ENCODE measurements around the gene OVCH2. TPM values are rescaled to one million over a fixed set of nuclear protein-coding genes. Genes with fewer than 3 reads are reported as not detected.
"Not testable (repeated sequence)": the region's sequence is repeated elsewhere in the genome, so short reads cannot be mapped to it uniquely, and the experiment has no call there.

Gene OVCH2
- total RNA-seq, 1 experiment from 2014 or later: 0.34 TPM

GRCh38 chr11:7665473-7666291, 40.6 kb downstream of the OVCH2 start:
- intact Hi-C loops (cut with micrococcal nuclease; ENCODE audit: unreplicated experiment): loop anchor here (1.0 to 5.0 kb wide), 3 partner anchors 94 to 223 kb away; partner anchors contain the start of gene PPFIBP2
- no peaks in the 10 kb centered on the region for H3K9me3 ChIP-seq

GRCh38 chr11:7664867-7665266, 41.4 kb downstream of the OVCH2 start:
- intact Hi-C loops (cut with micrococcal nuclease; ENCODE audit: unreplicated experiment): loop anchor here (1.0 to 5.0 kb wide), 3 partner anchors 94 to 223 kb away; partner anchors contain the start of gene PPFIBP2
- Mint-ChIP-seq H3K36me3 (ENCODE audit: insufficient read depth, unreplicated experiment) (peaks cover 64% of the 10 kb centered on the region), H3K4me1 (ENCODE audit: low read depth, unreplicated experiment) (peaks cover 12% of the 10 kb centered on the region), H3K27me3 (ENCODE audit: insufficient read depth, unreplicated experiment) (no peaks in the 10 kb centered on the region), H3K4me3 (ENCODE audit: unreplicated experiment) (no peak overlapping the region), H3K27ac (ENCODE audit: unreplicated experiment) (peak overlapping the region; percentile 57), H3K9me3 (ENCODE audit: unreplicated experiment) (no peaks in the 10 kb centered on the region)
- no peak for DNase-seq
- H3K4me3 ChIP-seq (ENCODE audit: low read depth, low read length): no peak overlapping the region
- peaks cover 4% of the 10 kb centered on the region for H3K36me3 ChIP-seq (ENCODE audit: control insufficient read depth, insufficient read depth, low read length)
- no peaks in the 10 kb centered on the region for H3K27me3 ChIP-seq (replicated peaks; ENCODE audit: control insufficient read depth, insufficient read depth, low read length)
- ChIA-PET CTCF (interaction anchor here (0.7 to 2.1 kb wide), 6 partner anchors 65 to 312 kb away, joined by 3 to 31 read pairs (median 13); partner anchors contain the start of gene PPFIBP2), POLR2A (no interaction called here)
- no TSS peak for BruUV-seq (replicated peaks)
- H3K9me3 ChIP-seq: no peaks in the 10 kb centered on the region
- no peaks in the 10 kb centered on the region for H3K4me1 ChIP-seq
- TF ChIP-seq CTCF (IDR thresholded peaks at IDR 0.05; ENCODE audit: insufficient read depth in 1 of 2, low read depth in 1 of 2, low read length in 1 of 2, severe bottlenecking in 1 of 2, unreplicated experiment in 1 of 2): no peak

More at GRCh38 chr11:7665473-7666291, 40.6 kb downstream of the OVCH2 start:
- Histone ChIP-seq H3K27me3 (replicated peaks; ENCODE audit: control insufficient read depth, insufficient read depth, low read length) (no peaks in the 10 kb centered on the region), H3K4me3 (ENCODE audit: low read depth, low read length) (no peak overlapping the region), H3K36me3 (ENCODE audit: control insufficient read depth, insufficient read depth, low read length) (peaks cover 4% of the 10 kb centered on the region), H3K4me1 (no peaks in the 10 kb centered on the region)
- H3K4me1 Mint-ChIP-seq (ENCODE audit: low read depth, unreplicated experiment): peaks cover 12% of the 10 kb centered on the region
- peak; percentile 92 to 94 for TF ChIP-seq CTCF (IDR thresholded peaks at IDR 0.05; ENCODE audit: insufficient read depth in 1 of 2, low read depth in 1 of 2, low read length in 1 of 2, severe bottlenecking in 1 of 2, unreplicated experiment in 1 of 2)
- H3K27ac Mint-ChIP-seq (ENCODE audit: unreplicated experiment): peak overlapping the region; percentile 11
- peaks cover 65% of the 10 kb centered on the region for H3K36me3 Mint-ChIP-seq (ENCODE audit: insufficient read depth, unreplicated experiment)
- no TSS peak for BruUV-seq (replicated peaks)
- no peaks in the 10 kb centered on the region for H3K27me3 Mint-ChIP-seq (ENCODE audit: insufficient read depth, unreplicated experiment)
- H3K9me3 Mint-ChIP-seq (ENCODE audit: unreplicated experiment): no peaks in the 10 kb centered on the region
- H3K4me3 Mint-ChIP-seq (ENCODE audit: unreplicated experiment): no peak overlapping the region
- ChIA-PET POLR2A (no interaction called here), CTCF (interaction anchor here (0.6 to 2.1 kb wide), 11 partner anchors 9 to 320 kb away, joined by 3 to 31 read pairs (median 5); partner anchors contain the start of gene PPFIBP2)
- peak; percentile 87 to 90 for DNase-seq

GRCh38 chr11:7663531-7663930, 42.7 kb downstream of the OVCH2 start:
- BruUV-seq (replicated peaks); H3K4me3 ChIP-seq (ENCODE audit: low read depth, low read length); intact Hi-C loops (cut with micrococcal nuclease; ENCODE audit: unreplicated experiment): not testable (repeated sequence)

More at GRCh38 chr11:7663531-7663930, 42.7 kb downstream of the OVCH2 start:
- Mint-ChIP-seq H3K4me1 (ENCODE audit: low read depth, unreplicated experiment) (peaks cover 12% of the 10 kb centered on the region), H3K36me3 (ENCODE audit: insufficient read depth, unreplicated experiment) (peaks cover 51% of the 10 kb centered on the region)
- H3K9me3 Mint-ChIP-seq (ENCODE audit: unreplicated experiment); H3K4me3 Mint-ChIP-seq (ENCODE audit: unreplicated experiment); H3K9me3 ChIP-seq; H3K36me3 ChIP-seq (ENCODE audit: control insufficient read depth, insufficient read depth, low read length); H3K27me3 Mint-ChIP-seq (ENCODE audit: insufficient read depth, unreplicated experiment); H3K27me3 ChIP-seq (replicated peaks; ENCODE audit: control insufficient read depth, insufficient read depth, low read length); DNase-seq; H3K4me1 ChIP-seq; H3K27ac Mint-ChIP-seq (ENCODE audit: unreplicated experiment); CTCF ChIA-PET; POLR2A ChIA-PET: not testable (repeated sequence)
